WI38 (cell line): ENCODE data around the gene REXO1.

ENCODE experiments used
- H3K4me3 ChIP-seq: 2 replicates; pipeline ENCODE4 v1.5.1; 2011; ENCODE audit warnings: low read depth, mild to moderate bottlenecking, control low read depth, low read length
- CTCF ChIP-seq: IDR thresholded peaks from 2 replicates; pipeline ENCODE4 v1.5.1; 2012; ENCODE audit warnings: low read depth, mild to moderate bottlenecking, control low read depth, low read length

The REXO1 gene

DNA sequence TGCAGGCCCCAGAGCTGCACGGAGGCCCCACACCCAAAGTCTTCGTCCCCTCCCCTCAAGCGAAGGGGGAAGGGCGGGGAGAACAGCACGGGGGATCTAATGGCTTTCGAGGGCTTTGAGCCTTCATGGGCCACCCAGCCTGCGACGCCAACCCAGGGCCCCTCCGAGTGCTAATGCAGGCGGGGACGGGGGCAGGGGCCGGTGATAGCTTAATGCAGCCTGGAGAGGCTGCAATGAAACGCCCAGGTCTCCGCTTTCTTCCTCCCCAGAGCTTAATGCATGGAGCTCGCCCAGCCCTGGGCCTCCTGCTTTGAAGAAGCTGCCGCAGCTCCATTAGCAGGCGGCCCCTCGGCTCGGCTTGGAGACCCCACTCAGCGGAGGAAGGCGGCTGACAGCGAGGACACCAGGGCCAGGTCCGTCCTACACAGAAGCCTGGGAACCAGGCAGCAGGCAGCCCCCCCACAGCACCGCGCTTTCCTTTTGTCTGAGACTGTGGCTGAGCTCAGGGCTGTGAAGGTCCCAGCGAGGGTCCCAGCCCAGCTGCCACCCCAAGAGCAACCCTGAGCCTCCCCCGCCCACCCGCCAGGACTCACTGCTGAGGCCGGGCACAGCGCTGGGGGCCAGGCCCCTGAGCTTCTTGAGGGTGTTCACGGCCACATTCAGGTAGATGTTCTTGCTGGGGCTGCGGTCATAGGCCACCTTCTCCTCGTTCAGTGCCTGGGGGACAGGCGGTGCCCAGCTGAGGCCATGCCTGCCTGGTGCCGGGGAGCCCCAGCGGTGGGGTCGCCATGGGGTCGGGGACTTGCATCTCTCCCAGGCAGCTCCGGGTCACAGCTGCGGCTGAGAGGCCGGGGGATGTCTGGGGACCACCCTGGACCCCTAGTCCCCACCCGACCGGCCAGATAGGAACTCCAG lies 28.7 kb downstream of the REXO1 start:
- no peak overlapping the region for H3K4me3 ChIP-seq
- no peak for TF ChIP-seq CTCF

- TF ChIP-seq CTCF = no peak
These were observed 29.6 kb downstream of the REXO1 start for GRCh38 chr19:1818549-1819195.

DNA sequence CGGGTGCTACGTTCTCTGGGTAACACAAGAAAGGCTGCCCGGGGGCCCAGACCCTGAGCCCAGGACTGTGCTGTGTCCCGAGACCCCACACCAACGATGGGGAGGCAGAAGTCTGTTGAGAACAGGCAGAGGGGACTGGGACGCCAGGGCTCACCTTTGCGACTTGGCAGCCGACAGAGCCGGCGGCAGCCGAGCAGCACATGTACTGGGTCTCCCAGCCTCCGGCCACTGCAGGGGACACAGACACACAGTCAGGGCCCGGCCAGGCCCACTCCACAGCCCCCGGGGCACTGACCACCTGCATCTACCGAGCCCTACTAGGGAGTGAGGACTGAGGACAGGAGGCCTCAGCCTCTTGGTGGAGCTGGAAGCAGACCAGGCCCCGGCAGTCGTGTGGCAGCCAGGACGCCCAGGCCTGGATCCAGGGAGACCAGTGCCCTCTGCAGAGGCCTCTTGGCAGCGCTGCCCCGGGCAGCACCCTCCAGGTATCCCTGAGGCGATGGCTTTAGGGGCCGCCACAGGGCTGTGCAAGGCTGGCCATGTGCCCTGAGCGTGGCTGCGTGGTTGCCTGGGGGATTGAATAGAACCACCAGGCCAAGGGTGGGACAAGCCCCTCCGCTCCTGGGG lies 30.6 kb downstream of the REXO1 start:
- TF ChIP-seq CTCF = no peak
- H3K4me3 ChIP-seq = no peak overlapping the region

More at GRCh38 chr19:1818549-1819195, 29.6 kb downstream of the REXO1 start:
- no peak overlapping the region for H3K4me3 ChIP-seq

DNA sequence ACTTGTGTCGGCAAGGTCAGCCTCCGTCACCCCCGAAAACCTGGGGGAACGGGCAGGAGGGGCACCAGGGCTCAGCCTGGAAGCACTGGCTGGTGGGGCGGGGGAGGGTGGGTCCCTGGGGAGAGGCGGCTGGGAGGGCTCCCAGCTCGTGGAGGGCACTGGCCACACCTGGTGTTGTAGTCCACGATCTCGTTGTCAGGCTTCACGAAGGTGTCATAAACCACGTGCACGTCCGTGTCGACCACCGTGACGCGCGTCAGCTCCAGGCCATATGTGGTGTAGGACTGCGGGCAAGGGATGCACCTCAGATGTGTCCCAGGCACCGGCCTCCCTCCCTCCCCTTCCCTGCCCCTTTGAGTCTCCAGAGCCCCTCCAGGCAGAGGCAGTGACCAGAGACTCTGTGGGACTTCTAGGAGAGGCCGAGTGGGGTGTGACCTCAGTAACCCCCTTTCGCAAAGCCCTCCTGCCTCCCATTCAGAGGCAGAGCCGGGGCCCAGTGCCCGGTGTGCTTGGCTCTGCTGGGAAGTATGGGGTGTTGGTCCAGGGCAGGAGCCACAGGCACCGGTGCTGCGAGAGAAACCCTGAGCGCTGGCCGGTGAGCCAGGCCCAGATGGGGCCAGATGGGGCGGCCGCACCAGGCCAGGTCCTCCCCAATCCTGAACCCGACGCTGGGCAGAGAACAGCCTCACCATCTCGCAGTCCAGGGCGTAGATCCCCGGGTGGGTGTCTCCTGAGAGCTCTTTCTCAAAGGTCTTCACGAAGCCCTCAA lies 31.6 kb downstream of the REXO1 start:
- TF ChIP-seq CTCF = no peak
- H3K4me3 ChIP-seq = no peak overlapping the region

DNA sequence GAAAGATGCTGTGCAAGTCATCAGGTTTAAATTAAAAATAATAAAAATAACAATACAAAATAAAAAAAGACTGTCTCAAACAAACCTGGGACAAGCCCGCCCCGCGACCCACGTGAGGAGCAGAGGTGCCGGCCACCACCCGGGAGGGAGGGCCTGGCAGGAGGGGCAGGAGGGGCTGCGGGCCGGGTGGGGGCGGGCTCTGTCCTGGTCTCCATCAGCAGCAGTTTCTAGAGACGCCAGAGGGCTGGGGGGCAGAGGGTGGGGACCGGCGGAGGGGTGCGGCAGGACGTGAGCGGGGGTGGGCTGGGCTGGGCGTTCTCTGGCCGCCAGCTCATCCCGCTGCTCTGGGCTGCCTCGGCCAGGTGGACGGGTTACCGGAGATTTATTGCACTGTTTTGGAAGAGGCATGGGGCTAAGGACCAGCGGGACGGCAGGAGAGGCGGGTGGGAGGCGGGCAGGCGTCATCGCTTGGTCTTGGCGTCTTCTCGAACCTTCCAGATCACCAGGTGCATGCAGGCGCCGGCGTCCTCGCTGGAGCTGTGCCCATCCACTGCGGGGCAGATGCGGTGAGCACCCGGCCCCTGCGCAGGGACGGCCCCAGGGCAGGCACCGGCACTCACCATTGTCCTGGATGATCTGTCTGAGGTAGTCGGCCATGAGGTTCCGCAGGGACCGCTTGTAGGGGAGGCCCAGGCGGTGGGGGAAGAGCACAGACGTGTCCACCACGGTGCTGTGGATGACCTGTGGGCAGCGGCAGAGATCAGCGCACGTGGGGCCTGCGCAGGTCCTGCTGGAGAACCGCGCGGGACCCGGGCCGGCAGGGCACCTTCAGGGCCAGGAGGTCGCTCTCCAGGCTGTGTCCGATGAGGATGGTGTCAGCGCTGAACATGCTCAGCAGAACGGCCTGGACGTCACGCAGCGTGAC lies 32.4 kb downstream of the REXO1 start:
- no peak overlapping the region for H3K4me3 ChIP-seq
- no peak for TF ChIP-seq CTCF
